ENCODE data around the gene COG5.

The COG5 gene

GRCh38 chr7:107165341-107165740, 398.4 kb downstream of the COG5 start:
- Histone ChIP-seq H3K27me3 (no peaks in the 10 kb centered on the region), H3K4me1 (ENCODE audit: control insufficient read depth in 1 of 2, insufficient read depth in 1 of 2, low read depth in 1 of 2, low read length in 1 of 2) (peaks cover 17 to 20% of the 10 kb centered on the region in 2 experiments), H3K27ac (no peak overlapping the region), H3K36me3 (no peaks in the 10 kb centered on the region), H3K4me3 (ENCODE audit: low read depth in 1 of 2, low read length in 1 of 2) (no peak overlapping the region), H3K9me3 (no peaks in the 10 kb centered on the region)
- no peak for TF ChIP-seq CTCF (IDR thresholded peaks at IDR 0.05)

GRCh38 chr7:107164092-107164491, 399.6 kb downstream of the COG5 start:
- H3K36me3 ChIP-seq: no peaks in the 10 kb centered on the region
- H3K4me3 ChIP-seq (ENCODE audit: low read depth in 1 of 2, low read length in 1 of 2): no peak overlapping the region
- TF ChIP-seq CTCF (IDR thresholded peaks at IDR 0.05): no peak
- H3K4me1 ChIP-seq (ENCODE audit: control insufficient read depth in 1 of 2, insufficient read depth in 1 of 2, low read depth in 1 of 2, low read length in 1 of 2): peaks cover 10 to 13% of the 10 kb centered on the region in 2 experiments
- no peak overlapping the region for H3K27ac ChIP-seq
- H3K9me3 ChIP-seq: no peaks in the 10 kb centered on the region
- no peaks in the 10 kb centered on the region for H3K27me3 ChIP-seq

- TF ChIP-seq CTCF (IDR thresholded peaks at IDR 0.05): no peak
- Histone ChIP-seq H3K27ac (no peak overlapping the region), H3K4me3 (ENCODE audit: low read depth in 1 of 2, low read length in 1 of 2) (no peak overlapping the region), H3K9me3 (no peaks in the 10 kb centered on the region), H3K27me3 (no peaks in the 10 kb centered on the region), H3K4me1 (ENCODE audit: control insufficient read depth in 1 of 2, insufficient read depth in 1 of 2, low read depth in 1 of 2, low read length in 1 of 2) (peaks cover 5 to 6% of the 10 kb centered on the region in 2 experiments), H3K36me3 (no peaks in the 10 kb centered on the region)
These were observed 401.2 kb downstream of the COG5 start for GRCh38 chr7:107162475-107162874.

- Histone ChIP-seq H3K4me1 (ENCODE audit: control insufficient read depth in 1 of 2, insufficient read depth in 1 of 2, low read depth in 1 of 2, low read length in 1 of 2) (no peaks in the 10 kb centered on the region), H3K36me3 (no peaks in the 10 kb centered on the region), H3K4me3 (ENCODE audit: low read depth in 1 of 2, low read length in 1 of 2) (no peak overlapping the region), H3K9me3 (no peaks in the 10 kb centered on the region), H3K27ac (no peak overlapping the region), H3K27me3 (no peaks in the 10 kb centered on the region)
- TF ChIP-seq CTCF (IDR thresholded peaks at IDR 0.05): no peak
These were observed 402.3 kb downstream of the COG5 start for GRCh38 chr7:107161415-107161814.

- H3K9me3 ChIP-seq: no peaks in the 10 kb centered on the region
- no peaks in the 10 kb centered on the region for H3K4me1 ChIP-seq (ENCODE audit: control insufficient read depth in 1 of 2, insufficient read depth in 1 of 2, low read depth in 1 of 2, low read length in 1 of 2)
- H3K4me3 ChIP-seq (ENCODE audit: low read depth in 1 of 2, low read length in 1 of 2): no peak overlapping the region
- TF ChIP-seq CTCF (IDR thresholded peaks at IDR 0.05): no peak
- no peak overlapping the region for H3K27ac ChIP-seq
- H3K27me3 ChIP-seq: no peaks in the 10 kb centered on the region
- no peaks in the 10 kb centered on the region for H3K36me3 ChIP-seq
These were observed 403.3 kb downstream of the COG5 start for GRCh38 chr7:107160389-107160788.

GRCh38 chr7:107158028-107158427, 405.7 kb downstream of the COG5 start:
- H3K4me3 ChIP-seq (ENCODE audit: low read depth in 1 of 2, low read length in 1 of 2): no peak overlapping the region

More at GRCh38 chr7:107158028-107158427, 405.7 kb downstream of the COG5 start:
- Histone ChIP-seq H3K4me1 (ENCODE audit: control insufficient read depth in 1 of 2, insufficient read depth in 1 of 2, low read depth in 1 of 2, low read length in 1 of 2) (no peaks in the 10 kb centered on the region), H3K36me3 (no peaks in the 10 kb centered on the region), H3K9me3 (no peaks in the 10 kb centered on the region), H3K27ac (no peak overlapping the region), H3K27me3 (no peaks in the 10 kb centered on the region)
- no peak for TF ChIP-seq CTCF (IDR thresholded peaks at IDR 0.05)

Measured in neutrophil (primary cell).